Lower leg skin (tissue), 4 donors: ENCODE data around the gene NNT. TPM values are rescaled to one million over a fixed set of nuclear protein-coding genes. Genes with fewer than 3 reads are reported as not detected.
"Not testable (repeated sequence)": the region's sequence is repeated elsewhere in the genome, so short reads cannot be mapped to it uniquely, and the experiment has no call there.

ENCODE experiments used
- DNase-seq, 2 donors: peaks; one replicate each; pipeline ENCODE4 v3.0.0-alpha.2; 2019; ENCODE audit warnings: low spot score in 2 of 2
- H3K4me3 ChIP-seq: fragments of 200-600 bp; sonication (generic); 2 replicates; pipeline ENCODE4 v1.5.1; 2017; ENCODE audit warnings: mild to moderate bottlenecking, low read depth; ENCODE audit not compliant: poor library complexity, severe bottlenecking
- POLR2A ChIP-seq, 2 donors: fragments of 450-650 bp; IDR thresholded peaks; one replicate each; pipeline ENCODE4 v1.6.1; 2016 to 2017; ENCODE audit warnings: antibody characterized with exemption in 2 of 2, mild to moderate bottlenecking in 1 of 2, moderate library complexity in 1 of 2
- WGBS, 2 donors: methylation state at CpG; one replicate each; pipeline ENCODE4 v1.1.5; 2018; 5-methylcytosine and 5-hydroxymethylcytosine counted together
- intact Hi-C: fragments of 100-400 bp; cut with DNase I; formaldehyde crosslinking; loops from one replicate; pipeline ENCODE4 v1.15.0; 2023; ENCODE audit warnings: low total_unique reads
- total RNA-seq, 4 donors: library from RNA; depleted of rRNA; stranded (reverse); fragments of >200 nt; gene quantifications; one replicate each; pipeline ENCODE4 v1.1.0, GENCODE V29; 2016
- TF ChIP-seq, protein P1 (sequence below), 3 donors: fragments of 450-650 bp; IDR thresholded peaks; one replicate each; pipeline ENCODE4 v1.5.1; 2016; ENCODE audit warnings: antibody characterized with exemption in 3 of 3, mild to moderate bottlenecking in 3 of 3, moderate library complexity in 2 of 3

Gene NNT
- total RNA-seq, 4 donors from 2014 or later = 24.2 to 34.2 (median 27.7) TPM

DNA sequence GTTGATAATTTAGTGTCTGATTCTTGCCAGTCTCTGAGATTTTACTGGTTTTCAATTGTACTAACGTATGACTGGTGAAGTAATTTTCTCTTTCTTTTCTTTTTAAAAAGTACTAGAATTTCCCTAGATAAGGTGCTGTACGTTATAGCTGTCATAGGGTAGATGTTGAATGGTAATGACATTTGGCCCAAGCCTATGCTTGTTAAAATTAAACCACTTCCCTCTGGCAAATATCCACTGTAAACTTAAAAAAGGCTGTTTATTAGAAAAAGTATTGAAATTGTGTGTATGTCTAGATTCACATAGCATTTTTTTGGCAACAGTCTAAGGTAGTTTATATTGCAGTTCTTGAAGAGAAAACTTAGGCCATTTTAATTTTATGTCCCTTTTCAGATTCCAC lies 97.6 kb downstream of the NNT start:
- DNase-seq = no peak
- WGBS, 2 donors = 83 to 89% methylated on average over 2 of the region's 2 CpGs
- no peak overlapping the region for H3K4me3 ChIP-seq
- TF ChIP-seq POLR2A (IDR thresholded peaks at IDR 0.05) = no peak
- TF ChIP-seq, protein P1, sequence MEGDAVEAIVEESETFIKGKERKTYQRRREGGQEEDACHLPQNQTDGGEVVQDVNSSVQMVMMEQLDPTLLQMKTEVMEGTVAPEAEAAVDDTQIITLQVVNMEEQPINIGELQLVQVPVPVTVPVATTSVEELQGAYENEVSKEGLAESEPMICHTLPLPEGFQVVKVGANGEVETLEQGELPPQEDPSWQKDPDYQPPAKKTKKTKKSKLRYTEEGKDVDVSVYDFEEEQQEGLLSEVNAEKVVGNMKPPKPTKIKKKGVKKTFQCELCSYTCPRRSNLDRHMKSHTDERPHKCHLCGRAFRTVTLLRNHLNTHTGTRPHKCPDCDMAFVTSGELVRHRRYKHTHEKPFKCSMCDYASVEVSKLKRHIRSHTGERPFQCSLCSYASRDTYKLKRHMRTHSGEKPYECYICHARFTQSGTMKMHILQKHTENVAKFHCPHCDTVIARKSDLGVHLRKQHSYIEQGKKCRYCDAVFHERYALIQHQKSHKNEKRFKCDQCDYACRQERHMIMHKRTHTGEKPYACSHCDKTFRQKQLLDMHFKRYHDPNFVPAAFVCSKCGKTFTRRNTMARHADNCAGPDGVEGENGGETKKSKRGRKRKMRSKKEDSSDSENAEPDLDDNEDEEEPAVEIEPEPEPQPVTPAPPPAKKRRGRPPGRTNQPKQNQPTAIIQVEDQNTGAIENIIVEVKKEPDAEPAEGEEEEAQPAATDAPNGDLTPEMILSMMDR (IDR thresholded peaks at IDR 0.05) = no peak
- intact Hi-C loops = no loop called here

DNA sequence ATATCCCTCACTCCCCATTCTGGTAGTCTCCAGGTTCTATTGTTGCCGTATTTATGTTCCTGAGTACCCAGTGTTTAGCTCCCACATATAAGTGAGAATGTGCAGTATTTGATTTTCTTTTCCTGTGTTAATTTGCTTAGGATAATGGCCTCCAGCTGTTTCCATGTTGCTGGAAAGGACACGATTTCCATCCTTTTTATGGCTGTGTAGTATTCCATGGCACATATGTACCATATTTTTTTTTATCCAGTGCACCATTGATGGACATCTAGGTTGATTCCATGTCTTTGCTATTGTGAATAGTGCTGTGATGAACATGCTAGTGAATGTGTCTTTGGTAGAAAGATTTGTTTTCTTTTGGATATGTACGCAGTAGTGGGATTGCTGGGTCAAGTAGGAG lies 98.2 kb downstream of the NNT start:
- DNase-seq = no peak
- TF ChIP-seq, protein P1 (IDR thresholded peaks at IDR 0.05) = no peak
- TF ChIP-seq POLR2A (IDR thresholded peaks at IDR 0.05) = no peak
- intact Hi-C loops = no loop called here
- 96 to 98% methylated on average over 3 of the region's 3 CpGs for WGBS, 2 donors
- H3K4me3 ChIP-seq = no peak overlapping the region

DNA sequence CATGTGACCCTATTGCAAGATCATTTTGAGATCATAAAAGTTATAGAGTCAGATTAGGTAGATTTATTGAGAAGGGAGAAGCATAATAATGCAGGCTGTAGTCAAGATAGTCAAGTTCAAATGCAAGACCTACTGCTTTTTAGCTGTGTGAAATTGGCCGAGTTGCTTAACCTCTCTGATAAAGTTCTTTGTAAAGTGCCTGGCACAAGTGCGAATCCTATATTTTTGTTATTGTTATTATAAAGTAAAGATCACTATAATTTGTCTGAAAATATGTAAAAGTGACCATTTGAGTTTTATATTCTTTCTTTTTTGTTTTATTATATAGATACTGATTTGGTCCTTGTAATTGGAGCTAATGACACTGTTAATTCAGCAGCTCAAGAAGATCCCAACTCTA lies 99.3 kb downstream of the NNT start:
- 96 to 98% methylated on average over 2 of the region's 2 CpGs for WGBS, 2 donors
- no peak overlapping the region for H3K4me3 ChIP-seq
- no peak for DNase-seq
- intact Hi-C loops = no loop called here
- no peak for TF ChIP-seq POLR2A (IDR thresholded peaks at IDR 0.05)
- TF ChIP-seq, protein P1 (IDR thresholded peaks at IDR 0.05) = no peak

DNA sequence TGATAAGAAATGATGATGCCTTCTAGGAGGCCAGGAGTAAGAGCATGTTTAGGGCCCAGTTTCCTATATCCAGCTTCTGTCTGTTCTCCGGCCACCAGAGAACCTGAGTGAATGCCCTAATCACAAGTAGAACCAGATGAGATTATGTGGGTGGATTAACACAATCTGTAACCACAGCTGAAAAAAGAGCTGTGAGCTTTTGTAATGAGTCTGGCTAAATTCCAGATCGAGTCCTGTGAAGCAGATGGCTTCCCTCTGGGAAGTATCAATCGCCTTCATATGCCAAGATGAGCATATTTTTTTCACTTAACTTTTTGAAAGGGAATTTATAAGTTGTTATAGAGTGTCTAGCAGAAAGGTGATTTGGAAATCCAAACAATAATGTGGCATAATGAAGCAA lies 99.8 kb downstream of the NNT start:
- TF ChIP-seq, protein P1 (IDR thresholded peaks at IDR 0.05) = no peak
- TF ChIP-seq POLR2A (IDR thresholded peaks at IDR 0.05) = no peak
- WGBS, 2 donors = 42 to 45% methylated on average over 3 of the region's 3 CpGs
- intact Hi-C loops = no loop called here
- H3K4me3 ChIP-seq = no peak overlapping the region
- DNase-seq = no peak

DNA sequence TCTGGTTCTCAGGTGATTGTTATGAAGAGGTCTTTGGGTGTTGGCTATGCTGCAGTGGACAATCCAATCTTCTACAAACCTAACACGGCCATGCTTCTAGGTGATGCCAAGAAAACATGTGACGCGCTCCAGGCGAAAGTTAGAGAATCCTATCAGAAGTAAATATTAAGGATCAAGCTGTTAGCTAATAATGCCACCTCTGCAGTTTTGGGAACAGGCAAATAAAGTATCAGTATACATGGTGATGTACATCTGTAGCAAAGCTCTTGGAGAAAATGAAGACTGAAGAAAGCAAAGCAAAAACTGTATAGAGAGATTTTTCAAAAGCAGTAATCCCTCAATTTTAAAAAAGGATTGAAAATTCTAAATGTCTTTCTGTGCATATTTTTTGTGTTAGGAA lies 101.3 kb downstream of the NNT start:
- DNase-seq = no peak
- TF ChIP-seq, protein P1 (IDR thresholded peaks at IDR 0.05) = no peak
- no peak for TF ChIP-seq POLR2A (IDR thresholded peaks at IDR 0.05)
- H3K4me3 ChIP-seq = no peak overlapping the region
- intact Hi-C loops = no loop called here
- 91 to 95% methylated on average over 4 of the region's 4 CpGs for WGBS, 2 donors

DNA sequence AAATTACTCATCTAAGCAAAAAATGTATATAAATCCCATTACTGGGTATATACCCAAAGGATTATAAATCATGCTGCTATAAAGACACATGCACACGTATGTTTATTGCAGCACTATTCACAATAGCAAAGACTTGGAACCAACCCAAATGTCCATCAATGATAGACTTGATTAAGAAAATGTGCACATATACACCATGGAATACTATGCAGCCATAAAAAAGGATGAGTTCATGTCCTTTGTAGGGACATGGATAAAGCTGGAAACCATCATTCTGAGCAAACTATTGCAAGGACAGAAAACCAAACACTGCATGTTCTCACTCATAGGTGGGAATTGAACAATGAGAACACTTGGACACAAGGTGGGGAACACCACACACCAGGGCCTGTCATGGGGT lies 103.6 kb downstream of the NNT start:
- intact Hi-C loops, DNase-seq, H3K4me3 ChIP-seq: not testable (repeated sequence)
- WGBS, 2 donors = 92 to 100% methylated on average over 1 of the region's 1 CpG
